ENCODE data around the gene MAD2L1BP. TPM values are rescaled to one million over a fixed set of nuclear protein-coding genes. Genes with fewer than 3 reads are reported as not detected.
A peak's percentile ranks its signal among the peaks of the same experiment; 100 is the strongest.

MAD2L1BP gene
- total RNA-seq, 1 experiment from 2014 or later, result 44.2 TPM

DNA sequence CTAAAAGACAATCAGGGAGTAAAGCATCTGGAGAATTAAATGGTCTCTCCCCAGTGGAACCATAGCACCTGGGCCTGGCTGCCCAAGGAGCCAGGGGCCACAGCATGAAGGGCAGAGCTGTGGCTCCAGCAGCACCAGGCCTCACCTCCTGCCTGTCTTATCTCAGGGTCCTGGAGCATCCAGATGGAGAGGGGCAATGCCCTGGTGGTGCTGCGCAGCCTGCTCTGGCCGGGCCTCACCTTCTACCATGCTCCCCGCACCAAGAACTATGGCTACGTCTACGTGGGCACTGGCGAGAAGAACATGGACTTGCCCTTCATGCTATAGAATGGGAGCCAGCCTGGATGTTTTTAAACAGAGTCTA lies 35.0 kb downstream of the MAD2L1BP start:
- no TSS peak for BruUV-seq (replicated peaks)
- intact Hi-C loops (cut with micrococcal nuclease; ENCODE audit: unreplicated experiment) (no loop called here), in situ Hi-C loops (cut with HindIII; ENCODE audit: low pct_unique_long_range_greater_than_20kb, low sequenced_read_pairs) (no loop called here)

DNA sequence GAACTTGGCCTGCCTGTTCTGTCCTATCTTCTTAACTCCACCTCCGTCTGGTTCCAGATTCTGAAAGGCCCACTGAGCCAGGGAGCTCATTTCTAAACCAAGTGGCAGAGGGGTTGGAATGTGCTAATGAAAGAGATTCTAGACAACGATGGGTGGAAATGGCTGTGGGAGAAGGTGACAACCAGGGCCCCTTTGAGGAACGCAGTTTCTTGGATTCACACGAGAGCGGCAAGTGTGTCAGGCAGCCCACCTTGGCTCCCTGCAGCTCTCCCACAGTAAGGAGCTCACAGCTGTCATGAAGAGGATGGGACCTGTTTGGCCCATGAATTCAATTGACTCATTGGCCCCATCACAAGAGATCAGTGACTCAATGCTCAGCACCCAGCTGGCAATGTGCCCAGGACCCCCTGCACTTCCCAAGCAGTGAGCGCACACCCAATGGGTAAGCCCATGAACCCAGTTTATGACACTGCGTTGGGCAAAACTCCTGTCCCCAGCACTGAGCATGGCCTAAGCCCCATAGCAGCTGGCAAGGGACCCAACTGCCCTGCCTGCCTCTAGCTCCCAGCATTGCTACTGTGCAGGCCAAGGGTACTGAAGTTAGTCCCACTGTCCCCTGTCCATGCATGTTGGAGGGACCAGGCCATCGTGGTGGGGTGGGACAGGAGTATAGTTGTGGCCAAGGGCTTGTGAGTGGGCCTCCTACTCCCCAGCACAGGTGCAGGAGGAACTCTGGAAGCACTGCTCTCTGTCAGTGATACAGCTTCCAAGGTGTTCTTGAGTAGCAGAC lies 35.6 kb downstream of the MAD2L1BP start:
- ChIA-PET POLR2A (interaction anchor here (0.5 kb wide), 1 partner anchor 34 kb away, joined by 4 read pairs; no protein-coding TSS in a partner anchor), CTCF (no interaction called here)
- TF ChIP-seq, protein P1, sequence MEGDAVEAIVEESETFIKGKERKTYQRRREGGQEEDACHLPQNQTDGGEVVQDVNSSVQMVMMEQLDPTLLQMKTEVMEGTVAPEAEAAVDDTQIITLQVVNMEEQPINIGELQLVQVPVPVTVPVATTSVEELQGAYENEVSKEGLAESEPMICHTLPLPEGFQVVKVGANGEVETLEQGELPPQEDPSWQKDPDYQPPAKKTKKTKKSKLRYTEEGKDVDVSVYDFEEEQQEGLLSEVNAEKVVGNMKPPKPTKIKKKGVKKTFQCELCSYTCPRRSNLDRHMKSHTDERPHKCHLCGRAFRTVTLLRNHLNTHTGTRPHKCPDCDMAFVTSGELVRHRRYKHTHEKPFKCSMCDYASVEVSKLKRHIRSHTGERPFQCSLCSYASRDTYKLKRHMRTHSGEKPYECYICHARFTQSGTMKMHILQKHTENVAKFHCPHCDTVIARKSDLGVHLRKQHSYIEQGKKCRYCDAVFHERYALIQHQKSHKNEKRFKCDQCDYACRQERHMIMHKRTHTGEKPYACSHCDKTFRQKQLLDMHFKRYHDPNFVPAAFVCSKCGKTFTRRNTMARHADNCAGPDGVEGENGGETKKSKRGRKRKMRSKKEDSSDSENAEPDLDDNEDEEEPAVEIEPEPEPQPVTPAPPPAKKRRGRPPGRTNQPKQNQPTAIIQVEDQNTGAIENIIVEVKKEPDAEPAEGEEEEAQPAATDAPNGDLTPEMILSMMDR (IDR thresholded peaks at IDR 0.05), result no peak
- TF ChIP-seq POLR2AphosphoS5 (IDR thresholded peaks at IDR 0.05; ENCODE audit: low read depth, low read length), result 0 out of 2 replicates have a peak, but pooled peaks have one; percentile 4
- ATAC-seq, result no peak
- Histone ChIP-seq H3K27ac (ENCODE audit: low read length) (no peak overlapping the region), H3K4me1 (ENCODE audit: control insufficient read depth, insufficient read depth, low read length) (peaks cover 9% of the 10 kb centered on the region), H3K4me3 (ENCODE audit: low read depth in 2 of 2, low read length in 2 of 2) (no peak overlapping the region), H3K36me3 (ENCODE audit: control insufficient read depth, insufficient read depth, low read length) (peaks cover 4% of the 10 kb centered on the region), H3K9me3 (ENCODE audit: control insufficient read depth, insufficient read depth, low read depth, low read length) (no peaks in the 10 kb centered on the region), H3K27me3 (ENCODE audit: control insufficient read depth, insufficient read depth, low read length) (no peaks in the 10 kb centered on the region)
- intact Hi-C loops (cut with micrococcal nuclease; ENCODE audit: unreplicated experiment), result no loop called here
- in situ Hi-C loops (cut with HindIII; ENCODE audit: low pct_unique_long_range_greater_than_20kb, low sequenced_read_pairs), result no loop called here
- BruUV-seq (replicated peaks), result no TSS peak
- DNase-seq (ENCODE audit: low read depth, low spot score), result no peak

More for the DNA sequence above, 35.0 kb downstream of the MAD2L1BP start:
- Histone ChIP-seq H3K4me1 (ENCODE audit: control insufficient read depth, insufficient read depth, low read length) (peaks cover 9% of the 10 kb centered on the region), H3K27ac (ENCODE audit: low read length) (no peak overlapping the region), H3K4me3 (ENCODE audit: low read depth in 2 of 2, low read length in 2 of 2) (no peak overlapping the region), H3K36me3 (ENCODE audit: control insufficient read depth, insufficient read depth, low read length) (peaks cover 4% of the 10 kb centered on the region), H3K27me3 (ENCODE audit: control insufficient read depth, insufficient read depth, low read length) (no peaks in the 10 kb centered on the region), H3K9me3 (ENCODE audit: control insufficient read depth, insufficient read depth, low read depth, low read length) (no peaks in the 10 kb centered on the region)
- peak; percentile 43; the same call in 1 of the 2 replicates for TF ChIP-seq POLR2AphosphoS5 (IDR thresholded peaks at IDR 0.05; ENCODE audit: low read depth, low read length)
- TF ChIP-seq TCF7L2 (IDR thresholded peaks at IDR 0.05; ENCODE audit: low read depth, low read length), result no peak
- TF ChIP-seq, protein P1 (IDR thresholded peaks at IDR 0.05), result no peak
- ChIA-PET CTCF (no interaction called here), POLR2A (interaction anchor here (0.5 kb wide), 1 partner anchor 35 kb away, joined by 4 read pairs; no protein-coding TSS in a partner anchor)
- DNase-seq (ENCODE audit: low read depth, low spot score) (no peak), ATAC-seq (no peak)

DNA sequence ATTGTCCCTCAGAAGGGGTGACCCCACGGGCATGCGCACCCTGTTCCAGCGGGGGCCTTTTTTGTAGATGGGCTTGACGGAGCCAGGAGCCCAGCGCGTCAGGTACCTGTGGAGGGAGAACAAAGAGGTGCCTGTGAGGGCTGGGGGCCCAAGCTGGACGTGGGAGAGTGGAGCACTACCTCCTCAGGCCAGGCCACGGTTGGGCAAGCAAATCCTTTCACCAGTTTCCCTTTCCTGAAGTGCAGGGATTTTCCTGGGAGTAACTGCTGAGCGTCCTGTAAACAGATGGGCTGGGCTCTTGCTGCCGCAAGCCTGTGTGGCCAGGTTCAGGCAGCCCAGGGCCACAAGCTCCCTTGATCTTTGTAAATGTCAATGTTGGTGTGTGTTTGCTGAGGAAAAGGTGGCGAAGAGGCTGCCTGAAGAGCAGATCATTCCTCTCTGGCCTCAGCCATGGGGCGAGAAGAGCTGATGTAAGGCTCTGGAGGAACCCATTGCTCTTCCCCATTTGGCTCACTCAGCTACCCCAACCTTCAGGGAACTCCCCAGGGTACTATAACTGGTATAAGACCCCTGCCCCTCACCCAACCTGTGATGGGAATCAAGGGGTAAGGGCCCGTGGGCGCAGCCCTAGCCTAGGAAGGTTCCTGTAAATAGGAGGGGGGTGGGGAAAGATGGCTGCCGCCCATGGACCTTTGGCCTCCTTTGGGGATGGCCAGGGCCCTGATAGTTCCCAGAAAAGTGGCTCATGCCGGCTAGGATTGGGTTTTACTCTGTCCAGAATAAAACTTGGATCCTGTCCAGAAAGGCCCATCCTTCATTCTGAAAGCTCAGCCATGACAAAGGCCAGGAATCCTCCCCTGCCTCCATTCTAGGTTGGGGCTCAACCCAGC lies 36.4 kb downstream of the MAD2L1BP start:
- DNase-seq (ENCODE audit: low read depth, low spot score) (no peak), ATAC-seq (no peak)
- ChIA-PET POLR2A (no interaction called here), CTCF (interaction anchor here (0.5 to 0.6 kb wide), 2 partner anchors 30 to 98 kb away, joined by 3 to 4 read pairs; partner anchors contain the start of gene VEGFA)
- Histone ChIP-seq H3K27ac (ENCODE audit: low read length) (no peak overlapping the region), H3K9me3 (ENCODE audit: control insufficient read depth, insufficient read depth, low read depth, low read length) (no peaks in the 10 kb centered on the region), H3K27me3 (ENCODE audit: control insufficient read depth, insufficient read depth, low read length) (no peaks in the 10 kb centered on the region), H3K36me3 (ENCODE audit: control insufficient read depth, insufficient read depth, low read length) (peaks cover 4% of the 10 kb centered on the region), H3K4me3 (ENCODE audit: low read depth in 2 of 2, low read length in 2 of 2) (no peak overlapping the region), H3K4me1 (ENCODE audit: control insufficient read depth, insufficient read depth, low read length) (peaks cover 9% of the 10 kb centered on the region)
- intact Hi-C loops (cut with micrococcal nuclease; ENCODE audit: unreplicated experiment), result no loop called here
- in situ Hi-C loops (cut with HindIII; ENCODE audit: low pct_unique_long_range_greater_than_20kb, low sequenced_read_pairs), result no loop called here
- TF ChIP-seq SIN3A (IDR thresholded peaks at IDR 0.05; ENCODE audit: borderline replicate concordance, insufficient read depth, low read depth, low read length) (no peak), TCF7L2 (IDR thresholded peaks at IDR 0.05; ENCODE audit: low read depth, low read length) (no peak), POLR2AphosphoS5 (IDR thresholded peaks at IDR 0.05; ENCODE audit: low read depth, low read length) (no peak)
- TF ChIP-seq, protein P1 (IDR thresholded peaks at IDR 0.05), result no peak
- TF ChIP-seq, protein P2, sequence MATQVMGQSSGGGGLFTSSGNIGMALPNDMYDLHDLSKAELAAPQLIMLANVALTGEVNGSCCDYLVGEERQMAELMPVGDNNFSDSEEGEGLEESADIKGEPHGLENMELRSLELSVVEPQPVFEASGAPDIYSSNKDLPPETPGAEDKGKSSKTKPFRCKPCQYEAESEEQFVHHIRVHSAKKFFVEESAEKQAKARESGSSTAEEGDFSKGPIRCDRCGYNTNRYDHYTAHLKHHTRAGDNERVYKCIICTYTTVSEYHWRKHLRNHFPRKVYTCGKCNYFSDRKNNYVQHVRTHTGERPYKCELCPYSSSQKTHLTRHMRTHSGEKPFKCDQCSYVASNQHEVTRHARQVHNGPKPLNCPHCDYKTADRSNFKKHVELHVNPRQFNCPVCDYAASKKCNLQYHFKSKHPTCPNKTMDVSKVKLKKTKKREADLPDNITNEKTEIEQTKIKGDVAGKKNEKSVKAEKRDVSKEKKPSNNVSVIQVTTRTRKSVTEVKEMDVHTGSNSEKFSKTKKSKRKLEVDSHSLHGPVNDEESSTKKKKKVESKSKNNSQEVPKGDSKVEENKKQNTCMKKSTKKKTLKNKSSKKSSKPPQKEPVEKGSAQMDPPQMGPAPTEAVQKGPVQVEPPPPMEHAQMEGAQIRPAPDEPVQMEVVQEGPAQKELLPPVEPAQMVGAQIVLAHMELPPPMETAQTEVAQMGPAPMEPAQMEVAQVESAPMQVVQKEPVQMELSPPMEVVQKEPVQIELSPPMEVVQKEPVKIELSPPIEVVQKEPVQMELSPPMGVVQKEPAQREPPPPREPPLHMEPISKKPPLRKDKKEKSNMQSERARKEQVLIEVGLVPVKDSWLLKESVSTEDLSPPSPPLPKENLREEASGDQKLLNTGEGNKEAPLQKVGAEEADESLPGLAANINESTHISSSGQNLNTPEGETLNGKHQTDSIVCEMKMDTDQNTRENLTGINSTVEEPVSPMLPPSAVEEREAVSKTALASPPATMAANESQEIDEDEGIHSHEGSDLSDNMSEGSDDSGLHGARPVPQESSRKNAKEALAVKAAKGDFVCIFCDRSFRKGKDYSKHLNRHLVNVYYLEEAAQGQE (IDR thresholded peaks at IDR 0.05; ENCODE audit: insufficient read depth in 1 of 2, low read depth in 2 of 2, low read length in 1 of 2), result no peak
- no TSS peak for BruUV-seq (replicated peaks)

All from Panc1 (cell line).